AG04449 (cell line): ENCODE measurements around the gene PADI1.

Experiments
- CTCF ChIA-PET: fragments of 350-600 bp; formaldehyde crosslinking; extraction: SDS; loops from one replicate; lab custom pipeline; 2021; ENCODE audit warnings: antibody characterized with exemption; lab: Yijun Ruan, JAX
- POLR2A ChIA-PET: fragments of 400-600, 350-600 bp; formaldehyde crosslinking; extraction: SDS; loops from one replicate; lab custom pipeline; 2020; ENCODE audit warnings: antibody characterized with exemption, inconsistent platforms; lab: Yijun Ruan, JAX
- DNase-seq: peaks from one replicate; pipeline ENCODE4 v3.0.0-alpha.2; 2010; ENCODE audit warnings: low read depth, low spot score
- H3K4me3 ChIP-seq: 2 replicates; pipeline ENCODE4 v1.5.1; 2011; ENCODE audit warnings: low read depth, mild to moderate bottlenecking, control low read depth, low read length
- TF ChIP-seq, protein P1 (sequence below): IDR thresholded peaks from one replicate; pipeline ENCODE4 v1.5.1; 2011; ENCODE audit warnings: mild to moderate bottlenecking, moderate library complexity, low read length, control low read depth, inconsistent platforms; ENCODE audit not compliant: insufficient read depth; ENCODE audit errors: missing control alignments

Gene PADI1

DNA sequence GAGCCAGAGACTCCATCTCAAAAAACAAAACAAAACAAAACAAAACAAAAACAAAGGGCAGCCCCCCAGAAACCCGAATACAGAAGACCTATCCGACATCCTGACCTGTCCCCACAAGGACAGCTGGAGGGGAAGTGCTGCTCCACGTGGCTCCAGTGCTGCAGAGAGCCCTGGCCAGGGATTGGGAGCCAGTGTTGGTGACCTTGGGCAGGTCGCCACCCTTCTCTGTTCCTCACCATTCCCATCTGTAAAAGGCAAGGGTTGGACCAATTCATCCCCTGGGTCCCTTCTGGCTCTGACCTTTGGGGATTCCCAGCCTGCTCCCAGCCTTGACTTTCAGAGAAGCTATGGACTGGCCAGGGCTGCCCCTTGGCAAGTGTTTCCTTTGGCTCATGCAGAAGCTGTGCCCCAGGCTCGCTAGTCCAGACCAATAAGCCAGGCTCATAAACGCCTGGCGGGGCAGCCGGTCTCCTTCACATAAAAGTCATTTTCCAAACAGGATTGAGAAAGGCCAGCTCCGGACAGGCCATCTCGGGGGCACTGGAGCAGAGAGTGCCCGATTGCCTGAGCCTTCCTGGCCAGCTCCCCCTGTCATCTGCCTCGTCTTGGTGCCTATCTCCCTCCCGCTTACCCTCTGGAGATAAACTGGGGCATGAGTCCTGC lies 20.0 kb upstream of the PADI1 start:
- CTCF ChIA-PET: interaction anchor here (0.6 to 0.9 kb wide), 2 partner anchors 25 to 52 kb away, joined by 3 to 5 read pairs; no protein-coding TSS in a partner anchor
- DNase-seq: no peak
- TF ChIP-seq, protein P1, sequence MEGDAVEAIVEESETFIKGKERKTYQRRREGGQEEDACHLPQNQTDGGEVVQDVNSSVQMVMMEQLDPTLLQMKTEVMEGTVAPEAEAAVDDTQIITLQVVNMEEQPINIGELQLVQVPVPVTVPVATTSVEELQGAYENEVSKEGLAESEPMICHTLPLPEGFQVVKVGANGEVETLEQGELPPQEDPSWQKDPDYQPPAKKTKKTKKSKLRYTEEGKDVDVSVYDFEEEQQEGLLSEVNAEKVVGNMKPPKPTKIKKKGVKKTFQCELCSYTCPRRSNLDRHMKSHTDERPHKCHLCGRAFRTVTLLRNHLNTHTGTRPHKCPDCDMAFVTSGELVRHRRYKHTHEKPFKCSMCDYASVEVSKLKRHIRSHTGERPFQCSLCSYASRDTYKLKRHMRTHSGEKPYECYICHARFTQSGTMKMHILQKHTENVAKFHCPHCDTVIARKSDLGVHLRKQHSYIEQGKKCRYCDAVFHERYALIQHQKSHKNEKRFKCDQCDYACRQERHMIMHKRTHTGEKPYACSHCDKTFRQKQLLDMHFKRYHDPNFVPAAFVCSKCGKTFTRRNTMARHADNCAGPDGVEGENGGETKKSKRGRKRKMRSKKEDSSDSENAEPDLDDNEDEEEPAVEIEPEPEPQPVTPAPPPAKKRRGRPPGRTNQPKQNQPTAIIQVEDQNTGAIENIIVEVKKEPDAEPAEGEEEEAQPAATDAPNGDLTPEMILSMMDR: no peak
- POLR2A ChIA-PET: no interaction called here
- H3K4me3 ChIP-seq: no peak overlapping the region

DNA sequence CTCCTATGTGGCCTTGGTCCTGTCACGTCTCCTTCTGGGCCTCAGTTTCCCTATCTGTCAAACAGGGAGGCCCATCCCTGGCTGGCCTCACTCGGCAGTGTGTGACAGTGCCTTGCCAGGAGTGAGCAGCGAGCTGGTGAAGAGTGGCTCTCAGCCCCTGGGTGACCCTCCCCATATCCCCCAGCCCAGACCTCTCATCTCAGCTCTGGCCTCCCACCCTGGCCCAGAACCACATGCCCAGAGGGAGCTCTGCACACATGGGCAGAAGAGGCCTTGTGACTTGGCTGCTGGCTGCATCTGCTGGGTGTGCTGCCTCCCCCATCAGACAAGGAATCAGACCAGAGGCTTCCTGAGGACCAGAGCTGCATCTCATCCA lies 19.5 kb upstream of the PADI1 start:
- ChIA-PET POLR2A (no interaction called here), CTCF (interaction anchor here (0.6 to 0.9 kb wide), 2 partner anchors 26 to 52 kb away, joined by 3 to 5 read pairs; no protein-coding TSS in a partner anchor)
- DNase-seq: no peak
- H3K4me3 ChIP-seq: no peak overlapping the region
- TF ChIP-seq, protein P1: no peak

DNA sequence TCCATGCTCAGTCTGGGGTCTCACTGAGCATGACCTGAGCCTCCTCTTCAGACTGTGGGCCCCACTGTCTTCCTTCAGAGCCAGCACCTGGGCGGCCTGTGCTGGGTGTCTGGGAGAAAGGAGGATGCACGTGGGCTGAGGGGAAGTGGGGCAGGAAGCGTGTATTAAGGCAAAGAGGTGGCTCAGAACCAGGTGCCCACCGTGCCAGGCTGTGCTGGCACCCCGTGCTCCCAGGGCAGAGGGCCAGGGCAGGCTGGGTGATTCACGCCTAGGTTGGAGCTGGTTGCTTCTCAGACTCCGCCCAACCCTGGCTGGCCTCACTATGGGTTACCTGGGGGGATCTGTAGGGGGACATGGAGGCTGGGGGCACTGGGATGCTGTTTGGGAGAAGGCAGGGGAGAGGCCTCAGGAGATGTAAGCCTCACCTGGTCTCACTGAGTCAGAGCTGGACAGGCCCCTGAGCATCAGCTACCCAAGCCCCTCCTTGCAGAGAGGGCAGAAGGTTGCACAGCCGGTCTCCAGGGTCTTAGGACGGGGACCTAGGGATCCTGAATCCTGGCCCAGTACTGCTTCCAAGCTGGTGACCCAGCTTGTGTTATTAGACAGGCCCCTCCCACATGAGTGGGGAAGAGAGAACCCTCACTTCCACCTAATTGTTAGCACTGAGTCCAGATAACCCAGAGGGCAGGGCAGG lies 18.6 kb upstream of the PADI1 start:
- no peak overlapping the region for H3K4me3 ChIP-seq
- TF ChIP-seq, protein P1: no peak
- POLR2A ChIA-PET: no interaction called here
- no peak for DNase-seq
- CTCF ChIA-PET: interaction anchor here (0.7 to 1.0 kb wide), 3 partner anchors 10 to 50 kb away, joined by 3 to 4 read pairs (median 3); no protein-coding TSS in a partner anchor

DNA sequence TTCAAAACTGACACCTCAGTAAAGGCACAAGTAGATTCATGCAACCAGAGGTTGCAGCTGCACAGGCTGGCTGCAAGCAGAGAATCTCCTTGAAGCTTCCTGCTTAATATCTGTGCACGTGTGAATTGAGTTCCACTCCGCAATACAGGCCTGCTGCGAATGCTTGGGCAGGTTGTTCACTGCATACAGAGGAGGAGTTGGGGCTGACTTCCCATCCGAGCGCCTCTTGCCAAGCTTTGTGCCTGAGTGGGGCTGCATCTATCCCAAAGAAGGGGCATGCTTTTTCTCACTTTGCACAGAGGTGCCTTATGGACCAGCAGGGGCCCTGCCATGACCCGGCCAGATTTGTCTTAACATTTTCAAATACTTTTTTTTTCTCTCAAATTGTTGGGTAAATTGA lies 17.9 kb upstream of the PADI1 start:
- TF ChIP-seq, protein P1: no peak
- H3K4me3 ChIP-seq: no peak overlapping the region
- DNase-seq: no peak
- POLR2A ChIA-PET: no interaction called here
- CTCF ChIA-PET: interaction anchor here (1.0 kb wide), 2 partner anchors 10 to 12 kb away, joined by 3 to 4 read pairs; no protein-coding TSS in a partner anchor

DNA sequence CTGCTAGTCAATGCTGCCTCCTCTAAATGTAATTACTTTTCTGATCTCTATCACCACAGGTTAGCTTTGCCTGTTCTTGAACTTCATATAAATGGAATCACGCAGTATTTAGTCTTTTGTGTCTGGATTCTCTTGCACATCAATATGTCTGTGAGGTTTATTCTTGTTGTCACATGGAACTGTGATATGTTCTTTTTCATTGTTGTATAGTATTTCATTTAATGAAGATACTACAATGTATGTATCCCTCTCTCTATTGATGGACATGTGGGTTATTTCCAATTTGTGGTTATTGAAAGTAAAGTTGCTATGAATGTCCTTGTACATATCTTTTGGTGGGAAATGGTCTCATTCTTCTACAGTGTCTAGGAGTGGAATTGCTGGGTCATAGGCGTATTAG lies 16.7 kb upstream of the PADI1 start:
- H3K4me3 ChIP-seq: no peak overlapping the region
- TF ChIP-seq, protein P1: no peak
- no peak for DNase-seq
- POLR2A ChIA-PET: no interaction called here
- CTCF ChIA-PET: no interaction called here
